HG03280 (cell line): ENCODE measurements around the gene MIB2.
"Not testable (repeated sequence)": the region's sequence is repeated elsewhere in the genome, so short reads cannot be mapped to it uniquely, and the experiment has no call there.

ENCODE experiments used
- ATAC-seq: cut with Tn5 transposase; IDR thresholded peaks from one replicate; pipeline ENCODE4 v1.9.1; 2021; ENCODE audit warnings: mild to moderate bottlenecking, moderate library complexity; ENCODE audit not compliant: unreplicated experiment

MIB2 gene

GRCh38 chr1:1615256-1616044, at the start of gene MIB2:
Gene MIB2 (plus strand): TSS chr1:1615500. CDS start chr1:1623453, 7,953 bp downstream.
- peak; percentile 77 for ATAC-seq

GRCh38 chr1:1567152-1567875, 48.0 kb upstream of the MIB2 start:
- ATAC-seq, result no peak

GRCh38 chr1:1567891-1568291, 47.4 kb upstream of the MIB2 start:
- ATAC-seq, result no peak

GRCh38 chr1:1569341-1569740, 46.0 kb upstream of the MIB2 start:
- ATAC-seq, result no peak

- ATAC-seq, result peak; percentile 73
These were observed 41.2 kb upstream of the MIB2 start for GRCh38 chr1:1573843-1574720.

- ATAC-seq, result peak; percentile 88
These were observed 40.4 kb upstream of the MIB2 start, which contains the start of gene SSU72 for GRCh38 chr1:1574721-1575537. Gene SSU72 (minus strand): TSS chr1:1574863. CDS start chr1:1574557, 306 bp downstream.

GRCh38 chr1:1577367-1578011, 37.8 kb upstream of the MIB2 start:
- no peak for ATAC-seq

- no peak for ATAC-seq
These were observed 36.8 kb upstream of the MIB2 start for GRCh38 chr1:1578371-1578940.

- ATAC-seq, result no peak
These were observed 32.5 kb upstream of the MIB2 start for GRCh38 chr1:1582585-1583346.

GRCh38 chr1:1583347-1584010, 31.8 kb upstream of the MIB2 start:
- ATAC-seq, result no peak

- ATAC-seq, result no peak
These were observed 23.8 kb upstream of the MIB2 start for GRCh38 chr1:1591452-1591851.

- ATAC-seq, result no peak
These were observed 21.3 kb upstream of the MIB2 start for GRCh38 chr1:1593834-1594601.

- ATAC-seq, result no peak
These were observed 20.6 kb upstream of the MIB2 start for GRCh38 chr1:1594602-1595260.

- ATAC-seq, result not testable (repeated sequence)
These were observed 20.0 kb upstream of the MIB2 start for GRCh38 chr1:1595341-1595740.

- ATAC-seq, result no peak
These were observed 18.6 kb upstream of the MIB2 start for GRCh38 chr1:1596493-1597274.

GRCh38 chr1:1597275-1597930, 17.9 kb upstream of the MIB2 start:
- no peak for ATAC-seq
